ENCODE data around the gene ADAMTS20.
A peak's percentile ranks its signal among the peaks of the same experiment; 100 is the strongest.

The ADAMTS20 gene

GRCh38 chr12:43357141-43357540, 194.9 kb downstream of the ADAMTS20 start:
- no peak overlapping the region for H3K27ac ChIP-seq (ENCODE audit: low read length)
- H3K36me3 ChIP-seq (replicated peaks; ENCODE audit: low read depth, low read length), result no peaks in the 10 kb centered on the region
- H3K9ac ChIP-seq (ENCODE audit: low read length), result no peak overlapping the region
- H3K9me3 ChIP-seq (ENCODE audit: insufficient read depth, low read length), result no peaks in the 10 kb centered on the region
- H4K20me1 ChIP-seq (ENCODE audit: insufficient read depth, low read length), result no peaks in the 10 kb centered on the region
- no peaks in the 10 kb centered on the region for H3K79me2 ChIP-seq (ENCODE audit: low read length)
- TF ChIP-seq CTCF (IDR thresholded peaks at IDR 0.05; ENCODE audit: low read depth, low read length) (no peak), EZH2phosphoT487 (IDR thresholded peaks at IDR 0.05; ENCODE audit: low read depth) (no peak)
- no peaks in the 10 kb centered on the region for H3K4me1 ChIP-seq (ENCODE audit: low read length)
- H3K27me3 ChIP-seq (ENCODE audit: low read depth, low read length), result no peaks in the 10 kb centered on the region
- H2AFZ ChIP-seq (ENCODE audit: low read depth, low read length), result no peak overlapping the region
- no peak overlapping the region for H3K4me3 ChIP-seq (ENCODE audit: low read length)
- no peak overlapping the region for H3K4me2 ChIP-seq (ENCODE audit: low read length)

- no peak overlapping the region for H3K27ac ChIP-seq (ENCODE audit: low read length)
- H3K36me3 ChIP-seq (replicated peaks; ENCODE audit: low read depth, low read length), result no peaks in the 10 kb centered on the region
- H2AFZ ChIP-seq (ENCODE audit: low read depth, low read length), result no peak overlapping the region
- no peak overlapping the region for H3K9ac ChIP-seq (ENCODE audit: low read length)
- no peaks in the 10 kb centered on the region for H3K4me1 ChIP-seq (ENCODE audit: low read length)
- H3K4me2 ChIP-seq (ENCODE audit: low read length), result no peak overlapping the region
- no peak overlapping the region for H3K4me3 ChIP-seq (ENCODE audit: low read length)
- no peaks in the 10 kb centered on the region for H3K27me3 ChIP-seq (ENCODE audit: low read depth, low read length)
- H3K9me3 ChIP-seq (ENCODE audit: insufficient read depth, low read length), result no peaks in the 10 kb centered on the region
- TF ChIP-seq CTCF (IDR thresholded peaks at IDR 0.05; ENCODE audit: low read depth, low read length), result no peak
- H3K79me2 ChIP-seq (ENCODE audit: low read length), result no peaks in the 10 kb centered on the region
- H4K20me1 ChIP-seq (ENCODE audit: insufficient read depth, low read length), result no peaks in the 10 kb centered on the region
Observed at GRCh38 chr12:43352001-43352400, 200.0 kb downstream of the ADAMTS20 start.

DNA sequence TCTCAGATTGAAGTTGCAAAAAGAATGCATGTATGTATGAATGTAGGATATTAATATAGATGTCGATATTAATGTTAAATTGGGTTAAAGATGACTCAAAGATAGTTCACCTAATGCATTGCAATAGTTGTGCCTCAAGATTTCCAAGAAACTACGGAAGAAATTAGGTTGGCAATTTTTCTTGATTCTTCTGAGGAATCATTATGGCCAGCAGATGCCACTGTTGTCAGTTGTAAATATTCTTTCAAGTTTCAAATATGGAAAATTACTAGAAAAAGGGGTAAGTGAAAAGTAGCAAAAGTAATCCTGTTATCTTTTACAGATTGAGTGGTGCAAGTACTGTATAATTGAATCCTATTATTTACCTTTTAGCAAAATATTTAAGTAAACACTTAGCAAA, 202.1 kb downstream of the ADAMTS20 start:
- no peaks in the 10 kb centered on the region for H3K4me1 ChIP-seq (ENCODE audit: low read length)
- H2AFZ ChIP-seq (ENCODE audit: low read depth, low read length), result no peak overlapping the region
- no peak overlapping the region for H3K27ac ChIP-seq (ENCODE audit: low read length)
- TF ChIP-seq CTCF (IDR thresholded peaks at IDR 0.05; ENCODE audit: low read depth, low read length), result peak; percentile 68
- TF ChIP-seq EZH2phosphoT487 (IDR thresholded peaks at IDR 0.05; ENCODE audit: low read depth), result no peak
- no peaks in the 10 kb centered on the region for H3K79me2 ChIP-seq (ENCODE audit: low read length)
- H3K4me3 ChIP-seq (ENCODE audit: low read length), result no peak overlapping the region
- H3K36me3 ChIP-seq (replicated peaks; ENCODE audit: low read depth, low read length), result no peaks in the 10 kb centered on the region
- no peak overlapping the region for H3K4me2 ChIP-seq (ENCODE audit: low read length)
- H3K9ac ChIP-seq (ENCODE audit: low read length), result no peak overlapping the region
- no peaks in the 10 kb centered on the region for H4K20me1 ChIP-seq (ENCODE audit: insufficient read depth, low read length)
- H3K9me3 ChIP-seq (ENCODE audit: insufficient read depth, low read length), result peaks cover 6% of the 10 kb centered on the region; the same call in 1 of the 2 replicates
- H3K27me3 ChIP-seq (ENCODE audit: low read depth, low read length), result no peaks in the 10 kb centered on the region

DNA sequence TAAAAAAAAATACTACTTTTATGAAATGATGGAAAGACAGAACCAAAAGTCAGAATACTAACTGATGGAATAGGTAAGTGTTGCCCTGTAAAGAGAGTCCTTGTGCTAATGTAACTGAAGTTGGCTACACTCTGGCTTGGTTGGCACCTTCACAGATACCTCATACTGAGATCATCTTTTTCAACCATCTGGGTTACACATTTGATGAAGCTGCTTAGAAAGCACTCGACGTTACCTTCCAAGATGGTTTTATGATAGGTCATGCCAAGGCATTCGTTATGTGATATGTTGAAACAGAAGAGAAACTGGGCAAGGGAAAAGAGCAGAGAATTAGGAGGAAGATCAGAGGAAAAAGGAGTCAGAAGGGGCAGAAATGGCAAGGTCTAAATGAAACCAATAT, 203.8 kb downstream of the ADAMTS20 start:
- H3K4me2 ChIP-seq (ENCODE audit: low read length), result no peak overlapping the region
- no peak overlapping the region for H3K4me3 ChIP-seq (ENCODE audit: low read length)
- H3K9ac ChIP-seq (ENCODE audit: low read length), result no peak overlapping the region
- H3K79me2 ChIP-seq (ENCODE audit: low read length), result no peaks in the 10 kb centered on the region
- no peaks in the 10 kb centered on the region for H3K4me1 ChIP-seq (ENCODE audit: low read length)
- H3K27me3 ChIP-seq (ENCODE audit: low read depth, low read length), result no peaks in the 10 kb centered on the region
- H4K20me1 ChIP-seq (ENCODE audit: insufficient read depth, low read length), result no peaks in the 10 kb centered on the region
- H2AFZ ChIP-seq (ENCODE audit: low read depth, low read length), result no peak overlapping the region
- H3K9me3 ChIP-seq (ENCODE audit: insufficient read depth, low read length), result peaks cover 13% of the 10 kb centered on the region; the same call in 1 of the 2 replicates
- no peaks in the 10 kb centered on the region for H3K36me3 ChIP-seq (replicated peaks; ENCODE audit: low read depth, low read length)
- TF ChIP-seq EZH2phosphoT487 (IDR thresholded peaks at IDR 0.05; ENCODE audit: low read depth), result no peak
- no peak for TF ChIP-seq CTCF (IDR thresholded peaks at IDR 0.05; ENCODE audit: low read depth, low read length)
- no peak overlapping the region for H3K27ac ChIP-seq (ENCODE audit: low read length)

Data from OCI-LY3 (cell line).